Astrocyte of the spinal cord (primary cell): Measurements from ENCODE around the gene CECR2.

Source experiments
- DNase-seq: peaks from one replicate; pipeline ENCODE4 v3.0.0; 2011; ENCODE audit warnings: low read depth, low spot score
- H3K4me3 ChIP-seq: 2 replicates; pipeline ENCODE4 v1.5.1; 2011; ENCODE audit warnings: low read depth, mild to moderate bottlenecking, low read length, moderate library complexity
- CTCF ChIP-seq: IDR thresholded peaks from 2 replicates; pipeline ENCODE4 v1.5.1; 2012; ENCODE audit warnings: low read depth, mild to moderate bottlenecking, low read length, inconsistent platforms
- in situ Hi-C: cut with HindIII; loops from 2 replicates; pipeline ENCODE4 v1.10.0; 2017; ENCODE audit warnings: low sequenced_read_pairs

CECR2 gene

GRCh38 chr22:17540481-17540880 is 171.2 kb downstream of the CECR2 start:
- TF ChIP-seq CTCF: no peak

GRCh38 chr22:17541476-17541875 is 172.2 kb downstream of the CECR2 start:
- TF ChIP-seq CTCF: no peak
- DNase-seq: no peak
- no peak overlapping the region for H3K4me3 ChIP-seq
- in situ Hi-C loops: no loop called here

More at GRCh38 chr22:17540481-17540880, 171.2 kb downstream of the CECR2 start:
- in situ Hi-C loops: no loop called here
- H3K4me3 ChIP-seq: no peak overlapping the region
- no peak for DNase-seq

- DNase-seq: no peak
- H3K4me3 ChIP-seq: no peak overlapping the region
- no peak for TF ChIP-seq CTCF
- in situ Hi-C loops: no loop called here
These were observed 173.2 kb downstream of the CECR2 start for GRCh38 chr22:17542452-17542851.

- in situ Hi-C loops: no loop called here
- H3K4me3 ChIP-seq: no peak overlapping the region
- no peak for DNase-seq
- no peak for TF ChIP-seq CTCF
These were observed 178.9 kb downstream of the CECR2 start for GRCh38 chr22:17548010-17548755.

GRCh38 chr22:17548756-17549035 is 179.4 kb downstream of the CECR2 start:
- TF ChIP-seq CTCF: no peak
- in situ Hi-C loops: no loop called here
- no peak overlapping the region for H3K4me3 ChIP-seq
- no peak for DNase-seq

GRCh38 chr22:17549183-17549582 is 179.9 kb downstream of the CECR2 start:
- no peak overlapping the region for H3K4me3 ChIP-seq
- no peak for DNase-seq
- in situ Hi-C loops: no loop called here
- no peak for TF ChIP-seq CTCF
